ENCODE measurements around the gene CLTA. TPM values are rescaled to one million over a fixed set of nuclear protein-coding genes. Genes with fewer than 3 reads are reported as not detected.

The CLTA gene
- total RNA-seq, 1 experiment from 2014 or later, result 146 TPM

DNA sequence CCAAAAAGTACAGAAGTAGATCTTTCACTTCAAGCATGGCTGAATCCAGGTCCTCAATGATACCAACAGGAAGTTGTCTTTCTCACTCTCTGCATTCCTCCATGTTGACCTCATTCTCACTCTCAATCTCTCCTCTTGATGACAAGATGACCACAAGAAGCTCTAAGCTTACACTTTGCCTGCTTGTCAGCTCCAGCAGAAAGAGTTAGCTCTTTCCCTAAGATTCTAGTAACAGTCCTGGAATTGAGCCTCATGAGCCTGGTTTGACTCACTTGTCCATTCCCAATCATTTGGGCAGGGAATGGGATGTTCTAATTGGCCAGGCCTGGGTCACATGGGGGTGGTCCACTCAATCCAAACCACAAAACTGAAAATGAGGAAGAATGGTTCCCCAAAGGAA, 3.3 kb upstream of the CLTA start:
- peak in 1 of 2 experiments; percentile 39 for DNase-seq
- H3K9me2 ChIP-seq (ENCODE audit: insufficient read depth), result no peaks in the 10 kb centered on the region
- no peak overlapping the region for H3K27ac ChIP-seq
- POLR2A ChIA-PET (ENCODE audit: unreplicated experiment), result interaction anchor here (0.6 to 0.7 kb wide), 2 partner anchors 208 to 1298 kb away, joined by 4 to 7 read pairs; no protein-coding TSS in a partner anchor
- no peak overlapping the region for H3K4me2 ChIP-seq
- TF ChIP-seq EZH2 (IDR thresholded peaks at IDR 0.05; ENCODE audit: low read depth) (no peak), CTCF (conservative IDR thresholded peaks at IDR 0.05) (no peak)
- no peak overlapping the region for H3K4me3 ChIP-seq
- no peak overlapping the region for H2AFZ ChIP-seq
- no peaks in the 10 kb centered on the region for H3K27me3 ChIP-seq (ENCODE audit: insufficient read depth, low read depth)
- no peaks in the 10 kb centered on the region for H3K36me3 ChIP-seq (ENCODE audit: low read depth)
- BruUV-seq (replicated peaks), result no TSS peak
- CTCF ChIA-PET, result interaction anchor here (0.6 kb wide), 1 partner anchor 54 kb away, joined by 3 read pairs; no protein-coding TSS in a partner anchor
- H3K79me2 ChIP-seq (ENCODE audit: low read depth), result peaks cover 16% of the 10 kb centered on the region
- H4K20me1 ChIP-seq (ENCODE audit: insufficient read depth), result peaks cover 10% of the 10 kb centered on the region
- peaks cover 8% of the 10 kb centered on the region; the same call in 1 of the 2 replicates for H3F3A ChIP-seq (ENCODE audit: insufficient read depth, low read depth)
- peaks cover 15% of the 10 kb centered on the region for H3K4me1 ChIP-seq (replicated peaks; ENCODE audit: insufficient read depth)
- no peaks in the 10 kb centered on the region for H3K9me3 ChIP-seq (ENCODE audit: insufficient read depth, low read depth)
- intact Hi-C loops (cut with micrococcal nuclease; ENCODE audit: unreplicated experiment), result no loop called here

- Histone ChIP-seq H3K79me2 (ENCODE audit: low read depth) (peaks cover 24% of the 10 kb centered on the region), H3K9me3 (ENCODE audit: insufficient read depth, low read depth) (no peaks in the 10 kb centered on the region), H3K4me2 (no peak overlapping the region), H3K36me3 (ENCODE audit: low read depth) (no peaks in the 10 kb centered on the region; the same call in 1 of the 2 replicates), H3K9me2 (ENCODE audit: insufficient read depth) (no peaks in the 10 kb centered on the region), H3K27me3 (ENCODE audit: insufficient read depth, low read depth) (no peaks in the 10 kb centered on the region), H3K27ac (no peak overlapping the region), H2AFZ (no peak overlapping the region), H3K4me3 (no peak overlapping the region), H3K4me1 (replicated peaks; ENCODE audit: insufficient read depth) (peaks cover 23% of the 10 kb centered on the region), H4K20me1 (ENCODE audit: insufficient read depth) (peaks cover 18% of the 10 kb centered on the region), H3F3A (ENCODE audit: insufficient read depth, low read depth) (peaks cover 8% of the 10 kb centered on the region; the same call in 1 of the 2 replicates)
- ChIA-PET POLR2A (ENCODE audit: unreplicated experiment) (no interaction called here), CTCF (no interaction called here)
- intact Hi-C loops (cut with micrococcal nuclease; ENCODE audit: unreplicated experiment), result no loop called here
- DNase-seq, result no peak
- no TSS peak for BruUV-seq (replicated peaks)
- TF ChIP-seq CTCF (conservative IDR thresholded peaks at IDR 0.05) (no peak), EZH2 (IDR thresholded peaks at IDR 0.05; ENCODE audit: low read depth) (no peak)
Observed at GRCh38 chr9:36188212-36188611, 2.5 kb upstream of the CLTA start.

- H3K9me2 ChIP-seq (ENCODE audit: insufficient read depth), result no peaks in the 10 kb centered on the region
- peaks cover 30% of the 10 kb centered on the region for H3K4me1 ChIP-seq (replicated peaks; ENCODE audit: insufficient read depth)
- peaks cover 34% of the 10 kb centered on the region for H4K20me1 ChIP-seq (ENCODE audit: insufficient read depth)
- ChIA-PET POLR2A (ENCODE audit: unreplicated experiment) (interaction anchor here (0.6 kb wide), 4 partner anchors 69 to 711 kb away, joined by 3 to 7 read pairs (median 4); partner anchors contain the start of gene GNE), CTCF (interaction anchor here (1.0 kb wide), 1 partner anchor 46 kb away, joined by 3 read pairs; no protein-coding TSS in a partner anchor)
- peaks cover 14% of the 10 kb centered on the region; the same call in 1 of the 2 replicates for H3F3A ChIP-seq (ENCODE audit: insufficient read depth, low read depth)
- H3K36me3 ChIP-seq (ENCODE audit: low read depth), result peaks cover under 1% of the 10 kb centered on the region; the same call in 1 of the 2 replicates
- peaks cover 42% of the 10 kb centered on the region for H3K79me2 ChIP-seq (ENCODE audit: low read depth)
- peak overlapping the region; percentile 89 for H3K4me2 ChIP-seq
- H3K27ac ChIP-seq, result peak overlapping the region; percentile 74
- H3K27me3 ChIP-seq (ENCODE audit: insufficient read depth, low read depth), result no peaks in the 10 kb centered on the region
- TF ChIP-seq CTCF (conservative IDR thresholded peaks at IDR 0.05) (no peak), EZH2 (IDR thresholded peaks at IDR 0.05; ENCODE audit: low read depth) (no peak)
- H2AFZ ChIP-seq, result peak overlapping the region; percentile 79
- peak overlapping the region; percentile 91; the same call in 1 of the 2 replicates for H3K4me3 ChIP-seq
- intact Hi-C loops (cut with micrococcal nuclease; ENCODE audit: unreplicated experiment), result loop anchor here (2.0 to 10.0 kb wide), 2 partner anchors 87 to 165 kb away; no protein-coding TSS in a partner anchor
- TSS peak; percentile 96 for BruUV-seq (replicated peaks)
- DNase-seq, result no peak
- H3K9me3 ChIP-seq (ENCODE audit: insufficient read depth, low read depth), result no peaks in the 10 kb centered on the region
Observed at GRCh38 chr9:36189976-36190375, 745 bp upstream of the CLTA start.

Measured in PC-9 (cell line).